Measurements from ENCODE around the gene PPAN.

The PPAN gene

GRCh38 chr19:10114651-10115391 lies 8.7 kb downstream of the PPAN start:
- no peak for DNase-seq

GRCh38 chr19:10115392-10116084 lies 9.4 kb downstream of the PPAN start:
- no peak for DNase-seq

GRCh38 chr19:10116085-10116865 lies 10.1 kb downstream of the PPAN start:
- no peak for DNase-seq

GRCh38 chr19:10116866-10117616 lies 10.9 kb downstream of the PPAN start:
- no peak for DNase-seq

GRCh38 chr19:10118960-10119359 lies 12.8 kb downstream of the PPAN start:
- DNase-seq: no peak

- no peak for DNase-seq
These were observed 14.5 kb downstream of the PPAN start for GRCh38 chr19:10120538-10121189.

- DNase-seq: no peak
These were observed 15.9 kb downstream of the PPAN start for GRCh38 chr19:10122045-10122444.

GRCh38 chr19:10124429-10124828 lies 18.3 kb downstream of the PPAN start:
- no peak for DNase-seq

GRCh38 chr19:10126213-10126639 lies 20.1 kb downstream of the PPAN start:
- no peak for DNase-seq

- no peak for DNase-seq
These were observed 26.7 kb downstream of the PPAN start for GRCh38 chr19:10132905-10133304.

- no peak for DNase-seq
These were observed 27.4 kb downstream of the PPAN start for GRCh38 chr19:10133596-10133995.

- no peak for DNase-seq
These were observed 27.9 kb downstream of the PPAN start for GRCh38 chr19:10134040-10134439.

GRCh38 chr19:10135551-10136334 lies 29.6 kb downstream of the PPAN start:
- DNase-seq: no peak

GRCh38 chr19:10136936-10137335 lies 30.8 kb downstream of the PPAN start:
- DNase-seq: no peak

- DNase-seq: no peak
These were observed 31.9 kb downstream of the PPAN start for GRCh38 chr19:10137751-10138682.

- DNase-seq: no peak
These were observed 33.0 kb downstream of the PPAN start for GRCh38 chr19:10138879-10139795.

- no peak for DNase-seq
These were observed 33.8 kb downstream of the PPAN start for GRCh38 chr19:10139952-10140351.

GRCh38 chr19:10141479-10141878 lies 35.3 kb downstream of the PPAN start:
- DNase-seq: no peak

GRCh38 chr19:10141973-10142372 lies 35.8 kb downstream of the PPAN start:
- DNase-seq: no peak

Measured in central memory CD4-positive, alpha-beta T cell (primary cell).